Gastroesophageal sphincter (tissue), 4 donors: Measurements from ENCODE around the gene RERE. TPM values are rescaled to one million over a fixed set of nuclear protein-coding genes. Genes with fewer than 3 reads are reported as not detected.
"Not testable (repeated sequence)": the region's sequence is repeated elsewhere in the genome, so short reads cannot be mapped to it uniquely, and the experiment has no call there.

Source experiments
- ATAC-seq: fragments of 150-250 bp; one replicate; pipeline ENCODE4 v1.9.1; 2016; ENCODE audit warnings: mild to moderate bottlenecking, moderate library complexity
- H3K27ac ChIP-seq, 4 donors: fragments of 200-600 bp; sonication (generic) in 3 of 4; 1 replicate in 3 of 4; 2 replicates in 1 of 4; pipeline ENCODE4 v1.5.1; 2016 to 2019
- H3K27me3 ChIP-seq: fragments of 200-600 bp; sonication (generic); one replicate; pipeline ENCODE4 v1.5.1; 2019
- H3K36me3 ChIP-seq, 2 donors: fragments of 200-600 bp; sonication (generic); one replicate each; pipeline ENCODE4 v1.5.1; 2019; ENCODE audit warnings: control low read depth in 1 of 2
- H3K4me1 ChIP-seq, 3 donors: fragments of 200-600 bp; sonication (generic); 1 replicate in 2 of 3; 2 replicates in 1 of 3; pipeline ENCODE4 v1.5.1; 2016 to 2019; ENCODE audit warnings: control low read depth in 2 of 3
- H3K4me3 ChIP-seq, 2 donors: fragments of 200-600 bp; sonication (generic); one replicate each; pipeline ENCODE4 v1.5.1; 2019; ENCODE audit warnings: mild to moderate bottlenecking in 1 of 2, moderate library complexity in 1 of 2
- H3K9me3 ChIP-seq, 3 donors: fragments of 200-600 bp; sonication (generic); one replicate each; pipeline ENCODE4 v1.5.1; 2017 to 2019; ENCODE audit warnings: control low read depth in 2 of 3
- EP300 ChIP-seq: sonication (generic); formaldehyde crosslinking; IDR thresholded peaks from one replicate; pipeline ENCODE4 v1.6.1; 2017; ENCODE audit warnings: antibody characterized with exemption, mild to moderate bottlenecking
- POLR2A ChIP-seq, 2 donors: fragments of 450-650 bp; IDR thresholded peaks; one replicate each; pipeline ENCODE4 v1.6.1; 2017; ENCODE audit warnings: antibody characterized with exemption in 2 of 2, mild to moderate bottlenecking in 2 of 2, moderate library complexity in 1 of 2
- POLR2AphosphoS5 ChIP-seq: sonication (generic); formaldehyde crosslinking; IDR thresholded peaks from one replicate; pipeline ENCODE4 v1.6.1; 2017; ENCODE audit warnings: antibody characterized with exemption
- WGBS, 2 donors: methylation state at CpG; one replicate each; pipeline ENCODE4 v1.1.5; 2018; ENCODE audit warnings: low coverage in 1 of 2; 5-methylcytosine and 5-hydroxymethylcytosine counted together
- total RNA-seq, 4 donors: library from RNA; depleted of rRNA; stranded (reverse); fragments of >200 nt; gene quantifications; one replicate each; pipeline ENCODE4 v1.1.0, GENCODE V29; 2016
- TF ChIP-seq, protein P1 (sequence below), 4 experiments: fragments of 200-600 bp in 2 of 4; fragments of 450-650 bp in 2 of 4; sonication (generic) in 1 of 4; IDR thresholded peaks; one replicate each; pipeline ENCODE4 v1.5.1; 2017 to 2019; ENCODE audit warnings: antibody characterized with exemption in 4 of 4, mild to moderate bottlenecking in 2 of 4, moderate library complexity in 2 of 4

RERE gene
- total RNA-seq, 4 donors from 2014 or later = 112 to 212 (median 139) TPM

DNA sequence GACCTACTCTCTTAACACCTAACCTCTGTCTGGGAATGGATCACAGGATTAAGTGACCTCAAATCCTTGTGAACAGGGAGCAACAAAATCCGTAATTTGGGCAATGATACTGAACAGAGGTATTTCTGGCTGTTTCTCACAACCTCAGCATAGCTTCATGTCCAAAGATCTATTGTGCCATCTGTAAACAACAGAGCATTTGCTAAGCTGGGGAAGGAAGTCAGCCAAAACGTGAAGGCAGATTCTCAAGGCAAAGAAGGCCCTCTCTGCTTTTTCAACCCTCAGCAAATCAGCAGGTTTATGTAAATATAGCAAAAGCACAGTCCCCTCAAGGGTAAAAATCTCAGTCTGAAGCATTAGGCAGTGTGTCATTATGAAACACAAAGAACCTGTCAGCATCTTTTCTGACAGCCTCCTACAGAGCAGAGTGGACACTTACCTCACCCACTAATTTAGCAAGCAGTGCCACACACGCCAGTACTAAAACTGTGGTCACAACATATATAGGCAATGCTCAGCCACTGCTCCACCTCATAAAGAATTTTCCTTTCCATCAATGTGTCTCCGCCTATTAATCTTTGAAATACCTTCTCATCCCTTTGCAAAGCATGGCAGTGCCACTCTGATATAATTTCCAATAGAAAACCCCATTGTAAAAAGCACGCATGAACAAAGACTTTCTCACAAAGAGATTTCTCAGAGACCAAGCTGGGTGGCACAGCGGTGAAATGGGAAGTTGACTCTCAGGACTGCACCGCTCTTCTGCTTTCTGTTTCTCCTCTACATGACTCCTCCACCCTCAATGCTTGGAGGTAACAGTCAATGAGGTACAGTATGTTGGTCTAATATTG, 188.0 kb downstream of the RERE start:
- WGBS, 2 donors = 58 to 66% methylated on average over 7 of the region's 7 CpGs
- Histone ChIP-seq H3K27me3 (no peaks in the 10 kb centered on the region), H3K4me3 (no peak overlapping the region), H3K9me3 (no peaks in the 10 kb centered on the region), H3K36me3 (peaks cover 0 to 7% of the 10 kb centered on the region in 2 donors), H3K27ac (no peak overlapping the region), H3K4me1 (peaks cover 6 to 64% (median 17%) of the 10 kb centered on the region in 3 donors)
- ATAC-seq = no peak
- TF ChIP-seq, protein P1, sequence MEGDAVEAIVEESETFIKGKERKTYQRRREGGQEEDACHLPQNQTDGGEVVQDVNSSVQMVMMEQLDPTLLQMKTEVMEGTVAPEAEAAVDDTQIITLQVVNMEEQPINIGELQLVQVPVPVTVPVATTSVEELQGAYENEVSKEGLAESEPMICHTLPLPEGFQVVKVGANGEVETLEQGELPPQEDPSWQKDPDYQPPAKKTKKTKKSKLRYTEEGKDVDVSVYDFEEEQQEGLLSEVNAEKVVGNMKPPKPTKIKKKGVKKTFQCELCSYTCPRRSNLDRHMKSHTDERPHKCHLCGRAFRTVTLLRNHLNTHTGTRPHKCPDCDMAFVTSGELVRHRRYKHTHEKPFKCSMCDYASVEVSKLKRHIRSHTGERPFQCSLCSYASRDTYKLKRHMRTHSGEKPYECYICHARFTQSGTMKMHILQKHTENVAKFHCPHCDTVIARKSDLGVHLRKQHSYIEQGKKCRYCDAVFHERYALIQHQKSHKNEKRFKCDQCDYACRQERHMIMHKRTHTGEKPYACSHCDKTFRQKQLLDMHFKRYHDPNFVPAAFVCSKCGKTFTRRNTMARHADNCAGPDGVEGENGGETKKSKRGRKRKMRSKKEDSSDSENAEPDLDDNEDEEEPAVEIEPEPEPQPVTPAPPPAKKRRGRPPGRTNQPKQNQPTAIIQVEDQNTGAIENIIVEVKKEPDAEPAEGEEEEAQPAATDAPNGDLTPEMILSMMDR (IDR thresholded peaks at IDR 0.05) = no peak

DNA sequence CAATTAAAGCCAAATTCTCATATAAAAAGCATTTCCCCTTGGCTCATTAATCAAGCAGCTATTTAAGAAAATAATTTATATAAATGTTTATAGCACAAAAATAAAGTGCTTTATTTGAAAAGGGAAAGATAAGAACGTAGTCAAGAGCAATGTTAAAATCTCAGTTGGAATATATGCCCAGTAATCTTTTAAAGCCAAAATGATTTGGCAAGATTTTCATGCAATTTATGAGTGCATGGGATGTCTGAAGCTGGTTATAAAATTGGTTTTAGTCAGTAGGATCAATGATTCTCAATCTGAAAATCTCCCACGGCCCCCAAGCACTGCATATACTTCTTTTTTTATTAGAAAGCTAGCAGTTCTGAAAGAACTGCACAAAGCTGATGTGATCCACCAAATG, 188.8 kb downstream of the RERE start:
- H3K9me3 ChIP-seq = no peaks in the 10 kb centered on the region
- no peak for TF ChIP-seq EP300
- no peak for TF ChIP-seq POLR2AphosphoS5
- TF ChIP-seq, protein P1 (IDR thresholded peaks at IDR 0.05) = no peak
- no peak for TF ChIP-seq POLR2A (IDR thresholded peaks at IDR 0.05)
- ATAC-seq = no peak

DNA sequence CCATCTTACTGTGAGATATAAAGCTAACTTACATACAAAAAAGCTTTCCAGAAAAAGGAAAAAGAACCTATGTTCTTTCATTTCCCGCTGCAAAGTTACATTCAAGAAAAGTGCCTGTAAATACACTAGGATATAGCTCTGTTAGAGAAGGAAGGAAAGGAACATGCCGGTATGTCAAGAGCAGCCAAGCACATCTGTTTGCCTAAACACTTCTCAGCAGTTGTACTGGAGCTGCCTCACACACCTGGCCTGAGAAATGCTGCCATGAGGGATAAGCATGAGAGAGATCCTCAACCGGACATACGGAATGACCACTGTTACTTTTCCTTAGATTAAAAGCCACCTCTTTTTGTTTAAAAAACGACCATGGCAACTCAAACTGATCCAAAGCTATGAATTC, 189.7 kb downstream of the RERE start:
- no peak overlapping the region for H3K27ac ChIP-seq
- H3K4me3 ChIP-seq = no peak overlapping the region
- peaks cover 6 to 64% (median 17%) of the 10 kb centered on the region in 3 donors for H3K4me1 ChIP-seq

More for the DNA sequence above, 188.8 kb downstream of the RERE start:
- H3K4me1 ChIP-seq = peaks cover 6 to 64% (median 17%) of the 10 kb centered on the region in 3 donors
- peaks cover 0 to 6% of the 10 kb centered on the region in 2 donors for H3K36me3 ChIP-seq
- WGBS, 2 donors = 10 to 46% methylated on average over 2 of the region's 2 CpGs
- no peaks in the 10 kb centered on the region for H3K27me3 ChIP-seq
- H3K27ac ChIP-seq = no peak overlapping the region
- no peak overlapping the region for H3K4me3 ChIP-seq

DNA sequence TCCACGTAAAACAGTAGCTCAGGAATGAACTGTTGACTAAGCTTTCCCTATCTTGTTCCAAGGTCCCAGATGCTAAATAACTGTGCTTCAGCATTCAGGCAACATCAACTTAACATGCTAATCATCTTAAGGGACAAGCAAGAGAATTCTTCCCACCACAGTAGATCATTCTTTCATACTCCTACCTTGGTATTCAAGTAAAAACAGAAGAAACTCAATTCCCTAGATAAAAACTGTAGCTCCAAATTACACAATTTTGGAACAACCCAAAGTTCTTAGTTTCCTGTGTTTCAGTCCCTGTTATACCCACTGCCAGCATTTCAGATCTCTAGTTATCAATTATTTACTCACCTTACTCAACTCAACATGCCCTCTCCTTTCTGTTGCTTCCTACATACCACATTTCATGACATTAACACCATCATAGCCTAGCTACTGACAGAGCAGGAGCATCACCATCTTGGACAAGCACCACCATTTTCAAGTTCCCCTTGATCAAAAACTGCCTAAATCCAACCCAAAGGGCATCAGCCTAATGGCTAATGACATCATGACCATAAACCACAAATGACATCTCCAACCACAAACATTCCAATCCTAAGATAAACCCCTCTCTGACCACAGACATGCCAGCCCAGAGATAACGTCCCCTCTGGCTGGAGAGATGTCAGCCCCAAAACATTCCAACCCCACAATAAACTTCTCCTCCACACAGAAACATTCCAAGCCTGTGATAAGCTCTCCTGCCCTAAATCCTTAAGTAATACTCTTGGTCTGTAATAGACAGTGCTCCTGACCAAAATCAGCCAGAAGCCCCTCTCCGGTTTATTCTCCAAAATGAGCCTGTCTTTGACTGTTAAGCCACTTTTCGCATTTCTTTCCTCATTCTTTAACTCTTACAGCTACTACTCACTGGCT, 191.2 kb downstream of the RERE start:
- Histone ChIP-seq H3K27ac (no peak overlapping the region), H3K4me3 (no peak overlapping the region), H3K36me3 (no peaks in the 10 kb centered on the region), H3K9me3 (no peaks in the 10 kb centered on the region), H3K4me1 (peaks cover 6 to 59% (median 14%) of the 10 kb centered on the region in 3 donors), H3K27me3 (no peaks in the 10 kb centered on the region)
- ATAC-seq = no peak
- 60 to 66% methylated on average over 4 of the region's 4 CpGs for WGBS, 2 donors
- no peak for TF ChIP-seq POLR2AphosphoS5

More for the DNA sequence above, 189.7 kb downstream of the RERE start:
- Histone ChIP-seq H3K9me3 (no peaks in the 10 kb centered on the region), H3K36me3 (no peaks in the 10 kb centered on the region), H3K27me3 (no peaks in the 10 kb centered on the region)
- TF ChIP-seq EP300 (no peak), POLR2AphosphoS5 (no peak), POLR2A (IDR thresholded peaks at IDR 0.05) (no peak)
- TF ChIP-seq, protein P1 (IDR thresholded peaks at IDR 0.05) = no peak
- ATAC-seq = no peak
- 73 to 74% methylated on average over 4 to 5 of the region's 5 CpGs for WGBS, 2 donors

DNA sequence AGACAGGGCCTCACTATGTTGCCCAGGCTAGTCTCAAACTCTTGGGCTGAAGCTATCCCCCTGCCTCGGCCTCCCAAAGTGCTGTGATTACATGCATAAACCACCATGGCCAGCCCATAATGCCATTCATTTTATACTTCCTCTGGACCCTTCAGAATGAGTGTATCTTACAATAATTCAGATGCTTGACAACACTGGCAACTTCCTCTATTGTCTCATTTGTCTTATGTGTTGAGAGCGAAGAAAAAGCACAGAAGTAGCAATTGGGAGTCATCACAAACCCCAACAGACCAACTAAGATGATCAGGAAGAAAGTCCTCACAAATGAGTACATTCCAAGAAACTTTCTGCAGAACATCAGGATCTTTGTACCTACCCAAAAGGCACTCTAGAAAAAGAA, 191.9 kb downstream of the RERE start:
- Histone ChIP-seq H3K4me3 (no peak overlapping the region), H3K36me3 (no peaks in the 10 kb centered on the region), H3K9me3 (no peaks in the 10 kb centered on the region), H3K4me1 (peaks cover 6 to 57% (median 13%) of the 10 kb centered on the region in 3 donors), H3K27ac (no peak overlapping the region), H3K27me3 (no peaks in the 10 kb centered on the region)
- no peak for ATAC-seq
- TF ChIP-seq, protein P1 (IDR thresholded peaks at IDR 0.05) = no peak
- no peak for TF ChIP-seq EP300
- TF ChIP-seq POLR2AphosphoS5 = no peak
- TF ChIP-seq POLR2A (IDR thresholded peaks at IDR 0.05) = no peak
- WGBS, 2 donors = 86 to 100% methylated on average over 1 of the region's 2 CpGs

DNA sequence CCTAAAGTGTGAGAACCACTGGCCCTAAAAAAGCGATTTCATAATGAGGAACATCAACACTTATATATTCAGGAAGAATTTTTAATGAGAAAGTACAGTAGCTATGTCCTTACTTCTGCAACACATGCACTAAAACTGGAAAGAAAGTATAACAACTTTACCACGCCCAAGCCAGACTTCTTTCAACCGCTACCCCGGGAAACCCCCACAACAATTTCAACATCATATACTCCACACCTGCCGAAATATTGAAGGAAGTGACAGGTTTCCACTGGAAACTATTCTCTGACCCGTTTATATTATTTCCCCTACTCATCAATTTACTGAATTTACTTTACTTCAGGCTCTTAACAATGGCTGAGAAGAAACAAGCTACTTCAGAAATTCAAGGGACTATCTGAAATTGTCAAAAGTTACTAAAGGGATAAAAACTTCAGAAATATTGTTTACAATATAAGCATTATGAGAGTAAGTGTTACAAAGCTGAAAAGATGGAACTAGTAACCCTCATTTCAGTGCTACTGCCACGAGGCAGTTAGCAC, 193.7 kb downstream of the RERE start:
- H3K4me3 ChIP-seq, H3K27me3 ChIP-seq, ATAC-seq, H3K27ac ChIP-seq, H3K36me3 ChIP-seq, H3K9me3 ChIP-seq: not testable (repeated sequence)
- H3K4me1 ChIP-seq = peaks cover 1 to 52% (median 7%) of the 10 kb centered on the region in 3 donors
- 65 to 74% methylated on average over 6 to 7 of the region's 7 CpGs for WGBS, 2 donors

DNA sequence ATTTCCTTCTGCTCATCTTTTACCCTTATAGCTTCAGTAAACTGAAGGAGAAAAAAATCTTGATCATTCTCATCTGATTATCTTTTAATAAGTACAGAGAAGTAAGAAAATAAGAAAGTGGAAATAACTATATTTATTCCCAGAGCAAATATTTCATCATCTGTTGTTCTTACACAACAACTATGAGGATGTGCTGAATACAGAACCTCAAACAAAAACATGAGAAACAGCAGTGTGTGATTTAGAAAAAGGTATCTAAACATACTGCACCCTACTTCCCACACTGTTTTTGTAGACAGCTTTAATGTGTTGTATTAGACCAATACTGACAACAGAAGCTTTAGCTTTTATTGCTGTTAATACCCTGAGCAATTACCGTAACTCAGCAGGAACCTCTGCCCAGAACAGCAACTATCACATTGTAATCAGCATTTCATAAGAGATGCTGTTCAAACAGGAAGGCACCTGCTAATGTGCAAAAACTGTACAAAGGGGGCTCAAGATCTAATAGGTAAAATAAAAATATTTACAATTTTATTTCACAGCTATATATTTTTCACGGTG, 195.6 kb downstream of the RERE start:
- peaks cover 0 to 35% (median 2%) of the 10 kb centered on the region in 3 donors for H3K4me1 ChIP-seq
- 71 to 80% methylated on average over 1 of the region's 2 CpGs for WGBS, 2 donors
- ATAC-seq, H3K36me3 ChIP-seq, H3K9me3 ChIP-seq, H3K27ac ChIP-seq, H3K27me3 ChIP-seq, H3K4me3 ChIP-seq: not testable (repeated sequence)
